ENCODE data around the gene CTSD.

The CTSD gene

GRCh38 chr11:1744891-1745700 is 18.6 kb downstream of the CTSD start:
- DNase-seq (ENCODE audit: low read depth in 2 of 2) = no peak

- no peak for DNase-seq (ENCODE audit: low read depth in 2 of 2)
Measured at GRCh38 chr11:1744137-1744886, 19.4 kb downstream of the CTSD start.

GRCh38 chr11:1743585-1744136 is 20.1 kb downstream of the CTSD start:
- DNase-seq (ENCODE audit: low read depth in 2 of 2) = no peak

GRCh38 chr11:1742869-1743584 is 20.7 kb downstream of the CTSD start:
- no peak for DNase-seq (ENCODE audit: low read depth in 2 of 2)

- no peak for DNase-seq (ENCODE audit: low read depth in 2 of 2)
Measured at GRCh38 chr11:1742371-1742770, 21.4 kb downstream of the CTSD start.

GRCh38 chr11:1741741-1742140 is 22.0 kb downstream of the CTSD start:
- no peak for DNase-seq (ENCODE audit: low read depth in 2 of 2)

- DNase-seq (ENCODE audit: low read depth in 2 of 2) = no peak
Measured at GRCh38 chr11:1740786-1741530, 22.8 kb downstream of the CTSD start.

GRCh38 chr11:1739576-1739975 is 24.2 kb downstream of the CTSD start:
- DNase-seq (ENCODE audit: low read depth in 2 of 2) = no peak

GRCh38 chr11:1738380-1738779 is 25.3 kb downstream of the CTSD start:
- DNase-seq (ENCODE audit: low read depth in 2 of 2) = no peak

GRCh38 chr11:1737080-1737757 is 26.5 kb downstream of the CTSD start:
- DNase-seq (ENCODE audit: low read depth in 2 of 2) = no peak

- DNase-seq (ENCODE audit: low read depth in 2 of 2) = no peak
Measured at GRCh38 chr11:1736447-1736992, 27.2 kb downstream of the CTSD start.

GRCh38 chr11:1735271-1735670 is 28.5 kb downstream of the CTSD start:
- DNase-seq (ENCODE audit: low read depth in 2 of 2) = no peak

- DNase-seq (ENCODE audit: low read depth in 2 of 2) = no peak
Measured at GRCh38 chr11:1734641-1735081, 29.1 kb downstream of the CTSD start.

- DNase-seq (ENCODE audit: low read depth in 2 of 2) = no peak
Measured at GRCh38 chr11:1733716-1734640, 29.7 kb downstream of the CTSD start.

- no peak for DNase-seq (ENCODE audit: low read depth in 2 of 2)
Measured at GRCh38 chr11:1733009-1733715, 30.6 kb downstream of the CTSD start.

- no peak for DNase-seq (ENCODE audit: low read depth in 2 of 2)
Measured at GRCh38 chr11:1732418-1733008, 31.2 kb downstream of the CTSD start.

GRCh38 chr11:1731451-1732059 is 32.2 kb downstream of the CTSD start:
- DNase-seq (ENCODE audit: low read depth in 2 of 2) = no peak

- DNase-seq (ENCODE audit: low read depth in 2 of 2) = no peak
Measured at GRCh38 chr11:1730059-1730629, 33.6 kb downstream of the CTSD start.
